Measurements from ENCODE around the gene FBXO2. TPM values are rescaled to one million over a fixed set of nuclear protein-coding genes. Genes with fewer than 3 reads are reported as not detected.

Gene FBXO2
- total RNA-seq, 4 donors from 2014 or later, result 8.2 to 16.7 (median 13.5) TPM

GRCh38 chr1:11617314-11617713, 36.9 kb downstream of the FBXO2 start:
- Histone ChIP-seq H3K27ac (no peak overlapping the region), H3K4me3 (no peak overlapping the region), H3K9me3 (no peaks in the 10 kb centered on the region), H3K4me1 (no peaks in the 10 kb centered on the region), H3K27me3 (peaks cover 39% of the 10 kb centered on the region), H3K36me3 (no peaks in the 10 kb centered on the region)
- TF ChIP-seq POLR2A (IDR thresholded peaks at IDR 0.05) (no peak), CTCF (IDR thresholded peaks at IDR 0.05) (no peak)
- DNase-seq (ENCODE audit: low spot score in 2 of 2), result no peak
- WGBS, result 51% methylated on average over 7 of the region's 7 CpGs

GRCh38 chr1:11616766-11617165, 37.5 kb downstream of the FBXO2 start:
- peaks cover 39% of the 10 kb centered on the region for H3K27me3 ChIP-seq
- WGBS, result 46% methylated on average over 7 of the region's 7 CpGs

GRCh38 chr1:11615090-11615489, 39.1 kb downstream of the FBXO2 start:
- no peak for DNase-seq (ENCODE audit: low spot score in 2 of 2)
- WGBS, result 62% methylated on average over 16 of the region's 16 CpGs
- no peaks in the 10 kb centered on the region for H3K36me3 ChIP-seq
- H3K27me3 ChIP-seq, result peaks cover 42% of the 10 kb centered on the region
- no peaks in the 10 kb centered on the region for H3K4me1 ChIP-seq
- no peak overlapping the region for H3K27ac ChIP-seq
- no peak for TF ChIP-seq POLR2AphosphoS5 (IDR thresholded peaks at IDR 0.05)
- TF ChIP-seq POLR2A (IDR thresholded peaks at IDR 0.05), result no peak
- no peak for TF ChIP-seq CTCF (IDR thresholded peaks at IDR 0.05)
- no peak for TF ChIP-seq EP300 (IDR thresholded peaks at IDR 0.05)
- H3K9me3 ChIP-seq, result no peaks in the 10 kb centered on the region
- H3K4me3 ChIP-seq, result no peak overlapping the region

More at GRCh38 chr1:11616766-11617165, 37.5 kb downstream of the FBXO2 start:
- DNase-seq (ENCODE audit: low spot score in 2 of 2), result no peak
- Histone ChIP-seq H3K9me3 (no peaks in the 10 kb centered on the region), H3K4me3 (no peak overlapping the region), H3K36me3 (no peaks in the 10 kb centered on the region), H3K27ac (no peak overlapping the region), H3K4me1 (no peaks in the 10 kb centered on the region)
- TF ChIP-seq POLR2A (IDR thresholded peaks at IDR 0.05) (no peak), EP300 (IDR thresholded peaks at IDR 0.05) (no peak), CTCF (IDR thresholded peaks at IDR 0.05) (no peak), POLR2AphosphoS5 (IDR thresholded peaks at IDR 0.05) (no peak)

GRCh38 chr1:11613347-11613746, 40.9 kb downstream of the FBXO2 start:
- Histone ChIP-seq H3K4me1 (no peaks in the 10 kb centered on the region), H3K4me3 (no peak overlapping the region), H3K9me3 (no peaks in the 10 kb centered on the region), H3K27me3 (peaks cover 34% of the 10 kb centered on the region), H3K36me3 (no peaks in the 10 kb centered on the region), H3K27ac (no peak overlapping the region)
- 87% methylated on average over 5 of the region's 5 CpGs for WGBS
- TF ChIP-seq POLR2AphosphoS5 (IDR thresholded peaks at IDR 0.05) (no peak), CTCF (IDR thresholded peaks at IDR 0.05) (no peak)
- no peak for DNase-seq (ENCODE audit: low spot score in 2 of 2)

- Histone ChIP-seq H3K4me1 (no peaks in the 10 kb centered on the region), H3K27ac (no peak overlapping the region), H3K27me3 (peaks cover 33% of the 10 kb centered on the region), H3K36me3 (no peaks in the 10 kb centered on the region), H3K9me3 (no peaks in the 10 kb centered on the region), H3K4me3 (no peak overlapping the region)
- TF ChIP-seq POLR2AphosphoS5 (IDR thresholded peaks at IDR 0.05), result no peak
- TF ChIP-seq EP300 (IDR thresholded peaks at IDR 0.05), result no peak
- TF ChIP-seq POLR2A (IDR thresholded peaks at IDR 0.05), result no peak
- no peak for TF ChIP-seq CTCF (IDR thresholded peaks at IDR 0.05)
- WGBS, result 31% methylated on average over 6 of the region's 7 CpGs
- DNase-seq (ENCODE audit: low spot score in 2 of 2), result no peak
Measured at GRCh38 chr1:11611638-11612327, 42.4 kb downstream of the FBXO2 start.

Measured in suprapubic skin (tissue), 4 donors.